Heart left ventricle (tissue), 16 donors: ENCODE measurements around the gene SLC35F1. TPM values are rescaled to one million over a fixed set of nuclear protein-coding genes. Genes with fewer than 3 reads are reported as not detected.
A peak's percentile ranks its signal among the peaks of the same experiment; 100 is the strongest.

Experiments
- ATAC-seq, 4 donors: fragments of 200-7000 bp; cut with Tn5 transposase; one replicate each; pipeline ENCODE4 v1.9.1; 2020 to 2022; ENCODE audit warnings: moderate library complexity in 4 of 4, mild to moderate bottlenecking in 3 of 4, moderate number of reproducible peaks in 1 of 4
- DNase-seq, 5 donors: peaks; one replicate each; pipeline ENCODE4 v3.0.0-alpha.2; 2020
- H3K27ac ChIP-seq, 12 donors: fragments of 200-600 bp; sonication (generic) in 4 of 12; one replicate each; pipeline versions ENCODE4 v1.5.0 to v1.8.0; 2016 to 2022; ENCODE audit warnings: mild to moderate bottlenecking in 2 of 12
- H3K27me3 ChIP-seq, 9 donors: fragments of 200-600 bp; sonication (generic) in 2 of 9; one replicate each; pipeline versions ENCODE4 v1.5.1 to v1.8.0; 2016 to 2022; ENCODE audit warnings: mild to moderate bottlenecking in 3 of 9
- H3K36me3 ChIP-seq, 9 donors: fragments of 200-600 bp; sonication (generic) in 2 of 9; one replicate each; pipeline versions ENCODE4 v1.5.0 to v1.8.0; 2018 to 2022; ENCODE audit warnings: mild to moderate bottlenecking in 2 of 9
- H3K4me1 ChIP-seq, 12 donors: fragments of 200-600 bp; sonication (generic) in 4 of 12; one replicate each; pipeline versions ENCODE4 v1.5.0 to v1.8.0; 2016 to 2022; ENCODE audit warnings: mild to moderate bottlenecking in 3 of 12
- H3K4me3 ChIP-seq, 12 donors: fragments of 200-600 bp; sonication (generic) in 4 of 12; one replicate each; pipeline versions ENCODE4 v1.5.0 to v1.8.0; 2017 to 2022; ENCODE audit warnings: mild to moderate bottlenecking in 9 of 12, moderate library complexity in 4 of 12
- H3K9me3 ChIP-seq, 12 donors: fragments of 200-600 bp; sonication (generic) in 4 of 12; one replicate each; pipeline versions ENCODE4 v1.5.0 to v1.8.0; 2016 to 2022; ENCODE audit warnings: mild to moderate bottlenecking in 1 of 12
- POLR2A ChIP-seq, 2 donors: fragments of 450-650 bp; IDR thresholded peaks; one replicate each; pipeline ENCODE4 v1.6.1; 2017; ENCODE audit warnings: antibody characterized with exemption in 2 of 2, mild to moderate bottlenecking in 2 of 2, moderate library complexity in 2 of 2
- WGBS, 4 donors: extraction: QIAGEN DNeasy Blood & Tissue Kit in 2 of 4; methylation state at CpG; one replicate each; pipeline versions ENCODE4 v1.1.5 to v1.1.7; 2013 to 2018; 5-methylcytosine and 5-hydroxymethylcytosine counted together
- intact Hi-C, 10 donors: fragments of 100-400 bp; cut with DNase I; formaldehyde crosslinking; loops; one replicate each; pipeline versions ENCODE4 v1.11.1 to v1.14.2; 2022
- polyA plus RNA-seq, 2 donors: library from polyadenylated mRNA; stranded (reverse); fragments of 200-250 nt; gene quantifications; one replicate each; pipeline ENCODE4 v1.2.3, GENCODE V29; 2013
- total RNA-seq, 9 donors: library from RNA; depleted of rRNA in 2 of 9; stranded (reverse); fragments of >200 nt in 2 of 9; fragmentation: NEBNext Ultra II Directional in 3 of 9; extraction: Animal tissue kit (Norgen Biotek cat#: 25700) in 3 of 9; gene quantifications; one replicate each; pipeline versions ENCODE4 v1.1.0 to v1.2.4, GENCODE V29; 2016 to 2023
- TF ChIP-seq, protein P1 (sequence below), 12 donors: fragments of 200-600 bp; sonication (generic) in 4 of 12; IDR thresholded peaks; one replicate each; pipeline versions ENCODE4 v1.5.0 to v1.8.0; 2018 to 2022; ENCODE audit warnings: antibody characterized with exemption in 12 of 12, mild to moderate bottlenecking in 5 of 12
- donor health status: ischemic (EF 13 %, LVEDD 7.1; RV severe dilation, severe dysfunction).
- donor health status: healthy with polysubstance abuse.
- donor health status: DM: no; HTN: yes; CAD: no.
- donor health status: DM: no; HTN: no; CAD: no.
- donor health status: ischemic (EF 25% LVEDD 6.9; RV normal size, moderate dysfunction).
- donor health status: ischemic (EF 25% LVEDD 5.7; RV mildly dilated, moderate dysfunction).
- donor health status: healthy.
- donor health status: DM: yes; HTN: yes; CAD: no.
- donor health status: ischemic (EF 35%, LVEDD 5.7; RV mildly dilated, moderate dysfunction).
- donor health status: nonischemic (EF 11% LVEDD 7.7; RV severe dilation, severe dysfunction).
- donor health status: DM: yes; HTN: yes; CAD: no.
- donor health status: PGD.
- donor health status: ischemic (EF 29% LVEDD 5.4; RV normal size, mild dysfunction).
- donor health status: nonischemic (EF 23%, LVEDD 6.1; RV moderate dilation, normal function).

SLC35F1 gene
- total and polyA plus RNA-seq, 11 donors = 1.1 to 11.6 (median 5.0) TPM

DNA sequence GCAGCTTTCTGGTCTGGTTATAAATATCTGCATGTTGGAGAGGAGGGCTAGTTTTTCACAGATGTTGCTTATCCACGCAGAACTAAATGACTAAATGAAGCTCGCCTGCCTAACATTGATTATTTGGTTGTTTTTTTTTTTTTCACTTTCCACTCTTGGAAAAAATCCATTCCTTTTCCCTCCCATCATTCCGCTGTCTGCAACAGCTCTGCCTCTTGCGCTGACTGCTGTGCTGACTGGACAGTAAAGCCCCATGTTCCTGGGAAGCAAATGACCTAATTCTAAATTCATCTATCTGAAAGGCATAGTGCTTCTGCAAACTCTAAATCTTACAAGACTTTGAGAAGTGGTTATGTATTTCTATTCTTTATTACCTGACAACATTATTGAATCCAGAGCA is 385.5 kb downstream of the SLC35F1 start:
- H3K4me1 ChIP-seq = peaks cover 0 to 50% (median 15%) of the 10 kb centered on the region in 12 donors
- 62 to 71% (median 66%) methylated on average over 4 of the region's 4 CpGs for WGBS, 4 donors
- H3K27ac ChIP-seq = peak overlapping the region in 10 of 12 donors; percentile 22 to 95 (median 88)
- DNase-seq = no peak
- H3K4me3 ChIP-seq = no peak overlapping the region
- H3K27me3 ChIP-seq = no peaks in the 10 kb centered on the region
- no peak for ATAC-seq
- intact Hi-C loops = loop anchor here in 3 of 10 donors (2.0 to 5.0 kb wide), 2 partner anchors 80 kb away; no protein-coding TSS in a partner anchor
- no peaks in the 10 kb centered on the region for H3K9me3 ChIP-seq
- TF ChIP-seq POLR2A (IDR thresholded peaks at IDR 0.05) = no peak
- TF ChIP-seq, protein P1, sequence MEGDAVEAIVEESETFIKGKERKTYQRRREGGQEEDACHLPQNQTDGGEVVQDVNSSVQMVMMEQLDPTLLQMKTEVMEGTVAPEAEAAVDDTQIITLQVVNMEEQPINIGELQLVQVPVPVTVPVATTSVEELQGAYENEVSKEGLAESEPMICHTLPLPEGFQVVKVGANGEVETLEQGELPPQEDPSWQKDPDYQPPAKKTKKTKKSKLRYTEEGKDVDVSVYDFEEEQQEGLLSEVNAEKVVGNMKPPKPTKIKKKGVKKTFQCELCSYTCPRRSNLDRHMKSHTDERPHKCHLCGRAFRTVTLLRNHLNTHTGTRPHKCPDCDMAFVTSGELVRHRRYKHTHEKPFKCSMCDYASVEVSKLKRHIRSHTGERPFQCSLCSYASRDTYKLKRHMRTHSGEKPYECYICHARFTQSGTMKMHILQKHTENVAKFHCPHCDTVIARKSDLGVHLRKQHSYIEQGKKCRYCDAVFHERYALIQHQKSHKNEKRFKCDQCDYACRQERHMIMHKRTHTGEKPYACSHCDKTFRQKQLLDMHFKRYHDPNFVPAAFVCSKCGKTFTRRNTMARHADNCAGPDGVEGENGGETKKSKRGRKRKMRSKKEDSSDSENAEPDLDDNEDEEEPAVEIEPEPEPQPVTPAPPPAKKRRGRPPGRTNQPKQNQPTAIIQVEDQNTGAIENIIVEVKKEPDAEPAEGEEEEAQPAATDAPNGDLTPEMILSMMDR (IDR thresholded peaks at IDR 0.05) = no peak
- no peaks in the 10 kb centered on the region for H3K36me3 ChIP-seq

DNA sequence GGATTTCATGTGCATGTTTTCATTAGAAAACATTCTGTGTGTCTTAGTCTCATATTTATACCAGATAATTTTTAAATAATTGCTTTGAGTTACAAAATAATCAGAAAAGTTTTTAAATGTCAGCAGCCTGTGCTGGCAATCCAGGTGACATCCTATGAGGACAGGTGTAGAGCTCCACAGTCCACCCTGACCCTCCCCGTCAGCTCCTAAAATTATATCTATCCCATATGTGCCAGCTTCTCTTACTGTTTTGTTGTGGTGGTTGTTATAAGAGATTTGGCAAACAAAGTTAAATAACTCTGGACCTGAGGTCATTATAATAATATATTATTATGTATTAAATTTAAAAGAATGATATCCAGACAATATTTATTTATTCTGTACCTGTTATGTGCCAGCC is 387.8 kb downstream of the SLC35F1 start:
- WGBS, 4 donors = 34 to 69% (median 48%) methylated on average over 1 of the region's 1 CpG
- H3K4me3 ChIP-seq = no peak overlapping the region
- H3K27me3 ChIP-seq = no peaks in the 10 kb centered on the region
- peaks cover 0 to 41% (median 7%) of the 10 kb centered on the region in 12 donors for H3K4me1 ChIP-seq
- TF ChIP-seq POLR2A (IDR thresholded peaks at IDR 0.05) = no peak
- intact Hi-C loops = loop anchor here in 4 of 10 donors (5.0 kb wide), 1 partner anchor 77 kb away; no protein-coding TSS in a partner anchor
- H3K9me3 ChIP-seq = no peaks in the 10 kb centered on the region
- no peaks in the 10 kb centered on the region for H3K36me3 ChIP-seq
- DNase-seq (no peak), ATAC-seq (peak in 3 of 4 donors; percentile 39 to 78 (median 69))
- H3K27ac ChIP-seq = peak overlapping the region; percentile 59 to 95 (median 86)

DNA sequence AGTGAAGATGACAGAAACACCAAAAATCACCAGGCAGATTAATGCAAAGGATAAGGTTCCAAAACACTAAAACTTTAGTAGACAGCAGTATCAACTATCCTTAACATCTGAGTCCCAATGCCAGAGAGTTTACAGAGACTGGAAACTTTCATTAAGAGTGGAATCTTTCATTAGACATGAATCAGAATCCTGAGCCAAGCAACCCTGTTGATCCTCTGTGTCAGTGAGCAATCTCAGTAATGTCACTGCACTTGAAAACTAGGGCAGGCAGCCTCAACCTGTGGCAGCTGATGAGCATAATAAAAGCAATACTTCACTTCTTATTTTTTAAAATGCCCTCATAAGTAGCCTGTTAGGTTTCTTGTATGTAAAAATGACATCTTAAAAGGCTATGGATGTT is 388.3 kb downstream of the SLC35F1 start:
- peak; percentile 84 to 90 (median 87) for ATAC-seq
- no peak for TF ChIP-seq POLR2A (IDR thresholded peaks at IDR 0.05)
- TF ChIP-seq, protein P1 (IDR thresholded peaks at IDR 0.05) = no peak

DNA sequence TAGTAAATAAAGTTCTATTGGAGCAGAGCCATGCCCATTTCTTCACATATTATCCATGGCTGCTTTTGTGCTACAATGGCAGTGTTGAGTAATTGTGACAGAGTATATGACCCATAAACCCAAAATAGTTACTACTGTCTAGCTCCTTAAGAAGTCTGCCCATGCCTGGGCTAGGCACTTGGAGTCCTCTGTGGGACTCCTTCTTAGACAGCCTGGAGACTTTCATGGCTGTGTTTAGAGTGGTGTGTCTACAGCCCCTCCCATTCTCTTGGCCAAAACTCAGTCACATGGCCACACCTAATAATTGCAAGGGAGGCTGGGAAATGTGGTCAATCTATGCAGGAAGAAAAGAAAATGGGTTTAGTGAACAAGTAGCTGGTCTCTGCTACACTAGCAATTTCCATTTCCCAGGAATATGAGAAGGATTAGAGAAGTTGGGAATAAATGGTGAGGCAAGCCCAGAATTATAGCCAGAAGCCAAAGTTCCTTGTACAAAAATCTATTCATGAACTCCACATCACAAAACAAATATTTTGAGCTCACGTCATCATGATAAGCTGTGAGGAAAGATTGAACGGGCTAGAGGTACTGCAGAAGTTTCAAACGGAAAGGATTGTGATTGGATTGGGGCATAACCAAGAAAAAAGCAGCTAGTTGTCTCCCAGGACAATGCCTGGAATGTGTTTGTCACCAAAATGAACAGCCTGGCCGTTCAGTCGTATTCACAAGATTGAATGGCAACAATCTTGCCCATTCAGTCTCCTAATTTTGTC is 389.3 kb downstream of the SLC35F1 start:
- intact Hi-C loops = loop anchor here in 3 of 10 donors (2.0 to 5.0 kb wide), 2 partner anchors 76 kb away; no protein-coding TSS in a partner anchor
- 31 to 39% (median 34%) methylated on average over 5 of the region's 5 CpGs for WGBS, 4 donors
- TF ChIP-seq, protein P1 (IDR thresholded peaks at IDR 0.05) = no peak
- no peak for TF ChIP-seq POLR2A (IDR thresholded peaks at IDR 0.05)

More for the DNA sequence above, 388.3 kb downstream of the SLC35F1 start:
- intact Hi-C loops = loop anchor here in 2 of 10 donors (5.0 kb wide), 1 partner anchor 77 kb away; no protein-coding TSS in a partner anchor
- H3K9me3 ChIP-seq = no peaks in the 10 kb centered on the region
- H3K36me3 ChIP-seq = no peaks in the 10 kb centered on the region
- peaks cover 0 to 41% (median 7%) of the 10 kb centered on the region in 12 donors for H3K4me1 ChIP-seq
- peak in 4 of 5 donors; percentile 30 to 59 (median 44) for DNase-seq
- no peaks in the 10 kb centered on the region for H3K27me3 ChIP-seq
- H3K27ac ChIP-seq = peak overlapping the region; percentile 68 to 95 (median 86)
- H3K4me3 ChIP-seq = no peak overlapping the region

More for the DNA sequence above, 389.3 kb downstream of the SLC35F1 start:
- Histone ChIP-seq H3K4me3 (no peak overlapping the region), H3K9me3 (no peaks in the 10 kb centered on the region), H3K36me3 (no peaks in the 10 kb centered on the region), H3K27ac (peak overlapping the region; percentile 68 to 95 (median 86)), H3K27me3 (no peaks in the 10 kb centered on the region), H3K4me1 (peaks cover 0 to 41% (median 7%) of the 10 kb centered on the region in 12 donors)
- DNase-seq (no peak), ATAC-seq (peak; percentile 27 to 56 (median 40))
